Caco-2 (cell line): Measurements from ENCODE around the gene SPECC1. TPM values are rescaled to one million over a fixed set of nuclear protein-coding genes. Genes with fewer than 3 reads are reported as not detected.
A peak's percentile ranks its signal among the peaks of the same experiment; 100 is the strongest.

Source experiments
- BruUV-seq: library from RNA; stranded (reverse); fragments of 400-500 nt; replicated peaks from 2 replicates; lab custom pipeline; 2021; lab: Mats Ljungman, UMichigan
- CTCF ChIA-PET: fragments of 300-600 bp; sonication (Branson Sonifier 250); formaldehyde crosslinking; loops from one replicate; lab custom pipeline; 2022; ENCODE audit warnings: antibody characterized with exemption; lab: Charles Lee
- POLR2A ChIA-PET: fragments of 300-600 bp; sonication (Branson Sonifier 250); formaldehyde crosslinking; loops from one replicate; lab custom pipeline; 2022; ENCODE audit warnings: antibody characterized with exemption; lab: Charles Lee
- DNase-seq, 2 experiments: peaks; one replicate each; pipeline versions ENCODE4 v3.0.0 to v3.0.0-alpha.2; 2020 to 2022
- H3K27me3 ChIP-seq: replicated peaks from 2 replicates; pipeline ENCODE4 v1.6.0; 2011; ENCODE audit warnings: low read length; ENCODE audit not compliant: control insufficient read depth, insufficient read depth
- H3K36me3 ChIP-seq: 2 replicates; pipeline ENCODE4 v1.5.1; 2011; ENCODE audit warnings: low read length; ENCODE audit not compliant: control insufficient read depth, insufficient read depth
- H3K4me1 ChIP-seq: fragments of 250-450 bp; sonication (Bioruptor Pico); 2 replicates; pipeline ENCODE4 v1.5.1; 2020; ENCODE audit warnings: mild to moderate bottlenecking
- H3K4me3 ChIP-seq: 2 replicates; pipeline ENCODE4 v1.5.1; 2011; ENCODE audit warnings: low read depth, mild to moderate bottlenecking, control low read depth, low read length
- H3K9me3 ChIP-seq: fragments of 250-450 bp; sonication (Bioruptor Pico); 2 replicates; pipeline ENCODE4 v1.5.1; 2020; ENCODE audit warnings: mild to moderate bottlenecking, moderate library complexity
- H3K27ac Mint-ChIP-seq: one replicate; pipeline ENCODE4 v1.8.0; 2022; ENCODE audit warnings: mixed read lengths; ENCODE audit not compliant: unreplicated experiment
- H3K27me3 Mint-ChIP-seq: one replicate; pipeline ENCODE4 v1.8.0; 2022; ENCODE audit warnings: mixed read lengths; ENCODE audit not compliant: insufficient read depth, unreplicated experiment
- H3K36me3 Mint-ChIP-seq: one replicate; pipeline ENCODE4 v1.8.0; 2022; ENCODE audit warnings: mild to moderate bottlenecking, mixed read lengths; ENCODE audit not compliant: insufficient read depth, unreplicated experiment
- H3K4me1 Mint-ChIP-seq: one replicate; pipeline ENCODE4 v1.8.0; 2022; ENCODE audit warnings: low read depth, mixed read lengths; ENCODE audit not compliant: unreplicated experiment
- H3K4me3 Mint-ChIP-seq: one replicate; pipeline ENCODE4 v1.8.0; 2022; ENCODE audit warnings: mild to moderate bottlenecking, moderate library complexity, mixed read lengths; ENCODE audit not compliant: unreplicated experiment
- H3K9me3 Mint-ChIP-seq: one replicate; pipeline ENCODE4 v1.8.0; 2022; ENCODE audit warnings: mixed read lengths; ENCODE audit not compliant: unreplicated experiment
- intact Hi-C: fragments of 100-400 bp; cut with micrococcal nuclease; formaldehyde crosslinking; loops from one replicate; pipeline ENCODE4 v1.10.0; 2022; ENCODE audit not compliant: unreplicated experiment
- total RNA-seq: library from RNA; stranded (reverse); gene quantifications from 2 replicates; pipeline ENCODE4 v1.2.3, GENCODE V29; 2022
- TF ChIP-seq, protein P1 (sequence below), 2 experiments: fragments of 200-600 bp in 1 of 2; IDR thresholded peaks; 1 replicate in 1 of 2; 2 replicates in 1 of 2; pipeline versions ENCODE4 v1.5.1 to v1.8.0; 2011 to 2022; ENCODE audit warnings: antibody characterized with exemption in 1 of 2, control low read depth in 1 of 2, inconsistent platforms in 1 of 2, low read depth in 1 of 2, low read length in 1 of 2, mild to moderate bottlenecking in 1 of 2, moderate library complexity in 1 of 2; ENCODE audit not compliant: insufficient read depth in 1 of 2, severe bottlenecking in 1 of 2, unreplicated experiment in 1 of 2

Gene SPECC1
- total RNA-seq, 1 experiment from 2014 or later: 123 TPM

- H3K36me3 ChIP-seq: no peaks in the 10 kb centered on the region
- peaks cover 4% of the 10 kb centered on the region; the same call in 1 of the 2 replicates for H3K4me1 ChIP-seq
- H3K9me3 ChIP-seq: no peaks in the 10 kb centered on the region
- no peaks in the 10 kb centered on the region for H3K27me3 Mint-ChIP-seq
- BruUV-seq: TSS peak; percentile 72
- H3K9me3 Mint-ChIP-seq: no peaks in the 10 kb centered on the region
- no peaks in the 10 kb centered on the region for H3K4me1 Mint-ChIP-seq
- H3K27me3 ChIP-seq: no peaks in the 10 kb centered on the region
- intact Hi-C loops: no loop called here
- no peak overlapping the region for H3K4me3 ChIP-seq
- TF ChIP-seq, protein P1, sequence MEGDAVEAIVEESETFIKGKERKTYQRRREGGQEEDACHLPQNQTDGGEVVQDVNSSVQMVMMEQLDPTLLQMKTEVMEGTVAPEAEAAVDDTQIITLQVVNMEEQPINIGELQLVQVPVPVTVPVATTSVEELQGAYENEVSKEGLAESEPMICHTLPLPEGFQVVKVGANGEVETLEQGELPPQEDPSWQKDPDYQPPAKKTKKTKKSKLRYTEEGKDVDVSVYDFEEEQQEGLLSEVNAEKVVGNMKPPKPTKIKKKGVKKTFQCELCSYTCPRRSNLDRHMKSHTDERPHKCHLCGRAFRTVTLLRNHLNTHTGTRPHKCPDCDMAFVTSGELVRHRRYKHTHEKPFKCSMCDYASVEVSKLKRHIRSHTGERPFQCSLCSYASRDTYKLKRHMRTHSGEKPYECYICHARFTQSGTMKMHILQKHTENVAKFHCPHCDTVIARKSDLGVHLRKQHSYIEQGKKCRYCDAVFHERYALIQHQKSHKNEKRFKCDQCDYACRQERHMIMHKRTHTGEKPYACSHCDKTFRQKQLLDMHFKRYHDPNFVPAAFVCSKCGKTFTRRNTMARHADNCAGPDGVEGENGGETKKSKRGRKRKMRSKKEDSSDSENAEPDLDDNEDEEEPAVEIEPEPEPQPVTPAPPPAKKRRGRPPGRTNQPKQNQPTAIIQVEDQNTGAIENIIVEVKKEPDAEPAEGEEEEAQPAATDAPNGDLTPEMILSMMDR (IDR thresholded peaks at IDR 0.05; ENCODE audit: insufficient read depth in 1 of 2, low read depth in 1 of 2, low read length in 1 of 2, severe bottlenecking in 1 of 2, unreplicated experiment in 1 of 2): no peak
- no peak for DNase-seq
- CTCF ChIA-PET: no interaction called here
- POLR2A ChIA-PET: interaction anchor here (1.0 kb wide), 1 partner anchor 30 kb away, joined by 4 read pairs; the partner anchor contains the start of gene SPECC1
- peaks cover 20% of the 10 kb centered on the region for H3K36me3 Mint-ChIP-seq
- peak overlapping the region; percentile 94 for H3K4me3 Mint-ChIP-seq
- peak overlapping the region; percentile 90 for H3K27ac Mint-ChIP-seq
These were observed 30.4 kb upstream of the SPECC1 start for GRCh38 chr17:19978805-19979211.

DNA sequence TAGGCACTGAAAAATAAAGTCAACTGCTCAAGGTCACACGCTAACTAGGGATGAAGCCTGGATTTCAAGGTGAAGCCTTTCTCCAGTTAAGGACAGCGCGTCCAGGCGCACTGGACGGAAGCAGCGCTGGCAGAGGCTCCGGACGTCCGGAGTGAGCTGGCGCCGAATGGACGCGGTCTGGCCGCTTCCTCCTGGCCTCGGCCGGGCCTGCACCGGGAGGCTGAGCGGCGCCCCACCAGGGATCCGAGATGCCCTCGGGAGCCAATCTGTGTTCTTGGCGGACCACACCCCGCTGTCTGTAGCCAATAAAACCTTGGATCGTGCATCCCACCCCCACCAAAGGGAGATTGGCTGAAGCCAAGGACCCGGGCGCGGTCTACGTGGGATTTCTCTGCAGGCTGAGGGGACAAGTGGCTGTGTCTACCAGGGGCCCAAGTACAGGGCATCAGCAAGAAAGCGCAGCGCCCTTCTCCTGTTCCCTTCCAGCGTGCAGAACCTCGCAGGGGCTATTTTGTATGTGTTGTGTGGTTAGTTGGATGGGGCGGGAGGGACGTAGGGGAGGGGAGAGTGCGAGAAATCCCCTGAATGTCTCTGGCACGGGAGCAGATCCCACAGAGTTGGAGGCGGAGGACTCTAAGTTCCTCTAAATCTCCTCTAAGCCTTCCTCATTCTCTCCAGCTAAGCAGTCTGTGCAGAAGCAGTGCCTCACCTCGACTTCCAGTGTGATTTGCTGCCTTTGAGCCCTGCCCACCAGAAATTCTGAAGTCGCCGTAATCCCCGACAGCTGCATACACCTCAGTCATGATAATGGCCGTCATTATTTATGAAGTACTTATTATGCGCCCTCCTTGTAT is 29.0 kb upstream of the SPECC1 start:
- no peaks in the 10 kb centered on the region for H3K9me3 Mint-ChIP-seq
- H3K4me3 Mint-ChIP-seq: no peak overlapping the region
- DNase-seq: no peak
- TF ChIP-seq, protein P1 (IDR thresholded peaks at IDR 0.05; ENCODE audit: insufficient read depth in 1 of 2, low read depth in 1 of 2, low read length in 1 of 2, severe bottlenecking in 1 of 2, unreplicated experiment in 1 of 2): no peak
- peaks cover 19% of the 10 kb centered on the region for H3K36me3 Mint-ChIP-seq
- intact Hi-C loops: no loop called here
- no peaks in the 10 kb centered on the region for H3K27me3 Mint-ChIP-seq
- no peaks in the 10 kb centered on the region for H3K27me3 ChIP-seq
- peaks cover 4% of the 10 kb centered on the region; the same call in 1 of the 2 replicates for H3K4me1 ChIP-seq
- H3K36me3 ChIP-seq: no peaks in the 10 kb centered on the region
- ChIA-PET POLR2A (no interaction called here), CTCF (no interaction called here)
- no peaks in the 10 kb centered on the region for H3K9me3 ChIP-seq
- no TSS peak for BruUV-seq
- H3K4me3 ChIP-seq: no peak overlapping the region
- H3K27ac Mint-ChIP-seq: no peak overlapping the region
- no peaks in the 10 kb centered on the region for H3K4me1 Mint-ChIP-seq

GRCh38 chr17:19986941-19987861 is 22.0 kb upstream of the SPECC1 start:
- H3K4me1 ChIP-seq: peaks cover 11% of the 10 kb centered on the region; the same call in 1 of the 2 replicates
- H3K27ac Mint-ChIP-seq: peak overlapping the region; percentile 63
- H3K36me3 ChIP-seq: no peaks in the 10 kb centered on the region
- BruUV-seq: no TSS peak
- TF ChIP-seq, protein P1 (IDR thresholded peaks at IDR 0.05; ENCODE audit: insufficient read depth in 1 of 2, low read depth in 1 of 2, low read length in 1 of 2, severe bottlenecking in 1 of 2, unreplicated experiment in 1 of 2): no peak
- intact Hi-C loops: no loop called here
- DNase-seq: peak; percentile 11 to 58
- H3K4me1 Mint-ChIP-seq: peaks cover 7% of the 10 kb centered on the region
- no peaks in the 10 kb centered on the region for H3K36me3 Mint-ChIP-seq
- H3K9me3 Mint-ChIP-seq: no peaks in the 10 kb centered on the region
- no peaks in the 10 kb centered on the region for H3K27me3 ChIP-seq
- H3K4me3 ChIP-seq: no peak overlapping the region
- H3K4me3 Mint-ChIP-seq: no peak overlapping the region
- ChIA-PET CTCF (no interaction called here), POLR2A (no interaction called here)
- H3K27me3 Mint-ChIP-seq: no peaks in the 10 kb centered on the region
- no peaks in the 10 kb centered on the region for H3K9me3 ChIP-seq
